ENCODE data around the gene HEATR5B. TPM values are rescaled to one million over a fixed set of nuclear protein-coding genes. Genes with fewer than 3 reads are reported as not detected.

Gene HEATR5B
- total and polyA plus RNA-seq, 2 of the 4 experiments (the other 2 are of a cell fraction): 8.3 to 17.9 TPM

GRCh38 chr2:36982467-36982866 lies 101.7 kb downstream of the HEATR5B start:
- Histone ChIP-seq H3K14ac (replicated peaks; ENCODE audit: low read depth, low read length) (no peak overlapping the region), H3K56ac (ENCODE audit: extremely low read depth, insufficient read depth, low read length) (no peak overlapping the region), H4K91ac (ENCODE audit: insufficient read depth, low read depth, low read length) (no peak overlapping the region), H3K36me3 (ENCODE audit: control insufficient read depth, insufficient read depth, low read length) (peaks cover 2% of the 10 kb centered on the region; the same call in 1 of the 2 replicates), H3K79me1 (ENCODE audit: low read depth in 1 of 2, low read length in 2 of 2) (no peaks in the 10 kb centered on the region), H2AK5ac (ENCODE audit: low read depth, low read length) (no peak overlapping the region), H3K4me2 (ENCODE audit: low read depth, low read length) (no peak overlapping the region), H2BK5ac (ENCODE audit: low read depth, low read length, poor library complexity, severe bottlenecking) (no peak overlapping the region), H3K9ac (ENCODE audit: low read depth, low read length) (no peak overlapping the region), H3K18ac (ENCODE audit: low read depth, low read length) (no peak overlapping the region), H4K20me1 (ENCODE audit: insufficient read depth, low read length) (no peaks in the 10 kb centered on the region), H3K23ac (ENCODE audit: low read depth, low read length) (no peak overlapping the region), H4K8ac (ENCODE audit: low read depth in 2 of 2, low read length in 2 of 2) (no peak overlapping the region), H2AFZ (replicated peaks; ENCODE audit: low read length, poor library complexity) (no peak overlapping the region), H2BK120ac (ENCODE audit: low read depth, low read length) (no peak overlapping the region), H3K9me1 (ENCODE audit: insufficient read depth, low read length) (no peaks in the 10 kb centered on the region), H3K27me3 (ENCODE audit: control insufficient read depth, insufficient read depth, low read length) (no peaks in the 10 kb centered on the region), H3K9me3 (ENCODE audit: control insufficient read depth, insufficient read depth, low read length) (no peaks in the 10 kb centered on the region), H3K4ac (ENCODE audit: low read depth, low read length) (no peak overlapping the region), H3K27ac (ENCODE audit: insufficient read depth, low read length) (no peak overlapping the region), H2BK20ac (ENCODE audit: low read depth, low read length) (no peak overlapping the region), H4K5ac (ENCODE audit: low read depth, low read length) (no peak overlapping the region), H3K4me3 (ENCODE audit: insufficient read depth, low read depth, low read length) (no peak overlapping the region), H2AK9ac (replicated peaks; ENCODE audit: low read depth, low read length, poor library complexity) (no peak overlapping the region), H3K4me1 (ENCODE audit: control insufficient read depth, insufficient read depth, low read length) (no peaks in the 10 kb centered on the region), H2BK15ac (ENCODE audit: low read depth, low read length) (no peak overlapping the region)
- dilution Hi-C loops (cut with HindIII; ENCODE audit: low sequenced_read_pairs, unreplicated experiment) (no loop called here), intact Hi-C loops (cut with micrococcal nuclease) (no loop called here), in situ Hi-C loops (cut with MboI; ENCODE audit: low sequenced_read_pairs) (no loop called here)
- WGBS, 2 experiments (ENCODE audit: extremely low coverage in 2 of 2, insufficient read length in 1 of 2): no CpG with 5 or more reads among the region's 3 CpGs
- BruUV-seq (replicated peaks): no TSS peak
- POLR2A ChIA-PET (ENCODE audit: unreplicated experiment): no interaction called here
- CTCF ChIA-PET: no interaction called here
- DNase-seq: no peak
- no peak for ATAC-seq (ENCODE audit: low read depth)
- TF ChIP-seq FOS (IDR thresholded peaks at IDR 0.05; ENCODE audit: low read depth, low read length) (no peak), USF2 (IDR thresholded peaks at IDR 0.05; ENCODE audit: low read depth, low read length) (no peak), RFX5 (IDR thresholded peaks at IDR 0.05; ENCODE audit: low read depth, low read length) (no peak), CHD1 (IDR thresholded peaks at IDR 0.05; ENCODE audit: low read depth, low read length) (no peak), MAFK (IDR thresholded peaks at IDR 0.05; ENCODE audit: low read depth, low read length) (no peak), NFE2L2 (IDR thresholded peaks at IDR 0.05; ENCODE audit: low read depth, low read length) (no peak)
